ENCODE measurements around the gene CLCN6.
A peak's percentile ranks its signal among the peaks of the same experiment; 100 is the strongest.

The CLCN6 gene

DNA sequence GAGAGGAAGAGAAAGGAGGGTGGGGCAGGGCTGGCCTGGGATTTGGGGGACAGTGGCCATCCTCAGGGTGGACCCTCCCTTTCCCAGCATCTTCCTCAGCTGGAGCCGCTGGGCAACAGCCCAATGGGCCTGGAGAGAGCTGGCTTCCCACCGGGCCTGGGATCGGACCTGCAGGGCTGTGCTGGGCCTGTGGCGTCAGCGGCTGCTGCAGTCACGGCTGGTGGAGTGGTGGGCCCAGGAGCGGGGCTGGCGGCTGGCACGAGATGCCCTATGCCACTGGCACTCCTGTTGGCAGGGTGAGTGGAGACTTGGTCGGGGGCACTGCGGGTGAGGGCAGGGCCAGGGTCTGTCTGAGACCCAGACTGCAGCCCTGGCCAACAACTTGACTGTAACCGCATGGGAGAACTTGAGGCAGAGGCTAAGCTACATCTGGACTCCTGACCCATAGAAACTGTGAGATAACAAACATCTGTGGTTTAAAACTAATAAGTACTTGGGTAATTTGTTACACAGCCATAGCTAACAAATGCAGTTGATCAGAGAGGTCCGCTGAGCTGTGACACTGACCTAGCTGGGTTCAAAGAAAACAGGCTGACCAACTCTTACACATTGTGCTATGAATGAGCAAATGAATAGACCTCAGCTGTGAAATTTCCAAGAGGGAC is 26.1 kb upstream of the CLCN6 start:
- no peak overlapping the region for H2AFZ ChIP-seq (ENCODE audit: insufficient read depth, low read length, poor library complexity)

DNA sequence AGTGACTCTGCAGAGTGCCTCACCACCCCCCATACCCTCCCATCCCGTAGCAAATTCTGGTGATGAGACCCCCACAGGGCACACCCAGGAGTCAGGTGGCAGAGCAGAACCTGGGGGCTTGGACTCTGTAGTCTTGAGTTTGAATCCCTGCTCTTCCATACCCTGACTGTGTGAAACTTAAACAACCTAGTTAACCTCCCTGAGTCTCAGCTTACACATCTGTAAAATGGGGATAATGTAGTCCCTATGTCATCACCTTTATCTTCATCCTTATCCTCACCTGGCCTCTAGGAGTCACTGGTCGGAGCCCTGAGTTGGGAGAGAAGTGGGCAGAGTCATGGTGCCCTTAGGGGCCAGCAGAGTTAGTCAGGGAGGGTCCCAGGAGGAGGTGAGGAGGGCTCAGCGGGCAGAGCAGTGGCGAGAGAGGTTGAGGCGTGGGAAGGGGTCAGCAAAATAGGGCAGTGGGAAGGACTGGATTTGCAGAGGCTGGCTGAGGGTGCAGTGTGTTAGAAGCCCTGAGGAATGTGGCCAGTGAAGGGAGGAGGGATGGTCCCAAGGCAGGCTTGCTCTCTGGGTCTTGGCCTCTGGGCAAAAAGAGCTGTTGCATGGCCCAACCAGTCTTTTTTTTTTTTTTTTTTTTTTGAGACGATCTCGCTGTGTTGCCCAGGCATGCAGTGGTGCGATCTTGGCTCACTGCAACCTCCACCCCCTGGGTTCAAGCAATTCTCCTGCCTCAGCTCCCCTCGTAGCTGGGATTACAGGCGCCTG is 25.4 kb upstream of the CLCN6 start:
- Histone ChIP-seq H3K4me1 (ENCODE audit: control insufficient read depth in 1 of 2, insufficient read depth in 2 of 2, low read length in 2 of 2) (peaks cover 3 to 8% of the 10 kb centered on the region in 2 experiments), H3K18ac (ENCODE audit: low read length) (no peak overlapping the region), H4K8ac (ENCODE audit: low read depth, low read length) (no peak overlapping the region), H3K4ac (ENCODE audit: low read depth, low read length) (no peak overlapping the region), H3K27ac (ENCODE audit: low read depth, low read length) (no peak overlapping the region), H3K23ac (ENCODE audit: low read length) (no peak overlapping the region), H2AK5ac (ENCODE audit: low read length) (peak overlapping the region; percentile 63), H2BK5ac (ENCODE audit: low read depth, low read length, poor library complexity) (no peak overlapping the region), H3K9me3 (ENCODE audit: insufficient read depth, low read depth, low read length) (peaks cover 3% of the 10 kb centered on the region), H3K14ac (ENCODE audit: low read length) (peak overlapping the region; percentile 37), H3K27me3 (ENCODE audit: insufficient read depth, low read length) (no peaks in the 10 kb centered on the region), H3K79me2 (ENCODE audit: control insufficient read depth, insufficient read depth, low read length, poor library complexity) (no peaks in the 10 kb centered on the region), H2AFZ (ENCODE audit: insufficient read depth, low read length, poor library complexity) (no peak overlapping the region), H2BK12ac (ENCODE audit: low read length) (no peak overlapping the region), H4K91ac (ENCODE audit: low read depth, low read length) (no peak overlapping the region), H3K4me3 (ENCODE audit: low read depth, low read length) (no peak overlapping the region), H4K12ac (ENCODE audit: low read depth, low read length) (no peak overlapping the region), H3K4me2 (ENCODE audit: low read length) (no peak overlapping the region), H3K79me1 (ENCODE audit: low read length) (peaks cover 2% of the 10 kb centered on the region), H3K36me3 (ENCODE audit: control insufficient read depth in 1 of 2, insufficient read depth in 2 of 2, low read length in 2 of 2) (no peaks in the 10 kb centered on the region), H3K9ac (ENCODE audit: low read length) (no peak overlapping the region), H2BK120ac (ENCODE audit: insufficient read depth, low read length, poor library complexity) (no peak overlapping the region)
- DNase-seq = peak; percentile 74 to 87
- WGBS (ENCODE audit: extremely low coverage, insufficient coverage, insufficient read length) = no CpG with 5 or more reads among the region's 10 CpGs

More for the DNA sequence above, 26.1 kb upstream of the CLCN6 start:
- Histone ChIP-seq H2AK5ac (ENCODE audit: low read length) (no peak overlapping the region), H3K4ac (ENCODE audit: low read depth, low read length) (no peak overlapping the region), H3K9me3 (ENCODE audit: insufficient read depth, low read depth, low read length) (peaks cover 3% of the 10 kb centered on the region), H3K36me3 (ENCODE audit: control insufficient read depth in 1 of 2, insufficient read depth in 2 of 2, low read length in 2 of 2) (no peaks in the 10 kb centered on the region), H3K79me2 (ENCODE audit: control insufficient read depth, insufficient read depth, low read length, poor library complexity) (no peaks in the 10 kb centered on the region), H3K9ac (ENCODE audit: low read length) (no peak overlapping the region), H2BK12ac (ENCODE audit: low read length) (no peak overlapping the region), H2BK5ac (ENCODE audit: low read depth, low read length, poor library complexity) (no peak overlapping the region), H3K4me3 (ENCODE audit: low read depth, low read length) (no peak overlapping the region), H4K8ac (ENCODE audit: low read depth, low read length) (no peak overlapping the region), H3K27me3 (ENCODE audit: insufficient read depth, low read length) (no peaks in the 10 kb centered on the region), H3K27ac (ENCODE audit: low read depth, low read length) (no peak overlapping the region), H2BK120ac (ENCODE audit: insufficient read depth, low read length, poor library complexity) (no peak overlapping the region), H3K14ac (ENCODE audit: low read length) (no peak overlapping the region), H3K23ac (ENCODE audit: low read length) (no peak overlapping the region), H3K18ac (ENCODE audit: low read length) (no peak overlapping the region), H3K4me1 (ENCODE audit: control insufficient read depth in 1 of 2, insufficient read depth in 2 of 2, low read length in 2 of 2) (peaks cover 3 to 8% of the 10 kb centered on the region in 2 experiments), H4K91ac (ENCODE audit: low read depth, low read length) (no peak overlapping the region), H4K12ac (ENCODE audit: low read depth, low read length) (no peak overlapping the region), H3K79me1 (ENCODE audit: low read length) (peaks cover 2% of the 10 kb centered on the region), H3K4me2 (ENCODE audit: low read length) (no peak overlapping the region)
- no CpG with 5 or more reads among the region's 13 CpGs for WGBS (ENCODE audit: extremely low coverage, insufficient coverage, insufficient read length)
- DNase-seq = peak in 1 of 2 donors; percentile 19

DNA sequence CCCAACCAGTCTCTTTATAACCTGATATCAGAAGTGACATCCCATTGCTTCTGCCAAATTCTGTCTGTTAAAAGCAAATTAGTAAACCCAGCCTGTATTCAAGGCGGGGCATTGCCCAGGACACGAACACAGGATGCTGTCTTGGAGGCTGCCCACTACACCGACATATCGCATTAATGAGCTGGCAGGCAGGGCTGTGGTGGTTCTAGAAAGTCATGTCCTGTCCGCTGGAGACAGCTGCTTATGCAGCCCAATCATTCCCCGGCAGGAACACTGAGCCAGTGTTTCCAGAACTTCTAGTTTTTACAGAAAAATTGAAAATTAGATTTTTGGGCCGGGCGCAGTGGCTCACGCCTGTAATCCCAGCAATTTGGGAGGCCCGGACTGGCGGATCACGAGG is 24.7 kb upstream of the CLCN6 start:
- peak; percentile 62 to 88 for DNase-seq
- H3K27me3 ChIP-seq (ENCODE audit: insufficient read depth, low read length) = no peaks in the 10 kb centered on the region
- no peak overlapping the region for H3K4ac ChIP-seq (ENCODE audit: low read depth, low read length)
- H2AFZ ChIP-seq (ENCODE audit: insufficient read depth, low read length, poor library complexity) = no peak overlapping the region
- H4K8ac ChIP-seq (ENCODE audit: low read depth, low read length) = no peak overlapping the region
- H2BK5ac ChIP-seq (ENCODE audit: low read depth, low read length, poor library complexity) = no peak overlapping the region
- no peak overlapping the region for H3K27ac ChIP-seq (ENCODE audit: low read depth, low read length)
- H4K91ac ChIP-seq (ENCODE audit: low read depth, low read length) = no peak overlapping the region
- no peak overlapping the region for H2AK5ac ChIP-seq (ENCODE audit: low read length)
- peaks cover 2% of the 10 kb centered on the region for H3K79me1 ChIP-seq (ENCODE audit: low read length)
- peaks cover 3% of the 10 kb centered on the region for H3K9me3 ChIP-seq (ENCODE audit: insufficient read depth, low read depth, low read length)
- H3K4me2 ChIP-seq (ENCODE audit: low read length) = no peak overlapping the region
- H2BK120ac ChIP-seq (ENCODE audit: insufficient read depth, low read length, poor library complexity) = no peak overlapping the region
- H3K14ac ChIP-seq (ENCODE audit: low read length) = no peak overlapping the region
- no peak overlapping the region for H3K18ac ChIP-seq (ENCODE audit: low read length)
- no CpG with 5 or more reads among the region's 12 CpGs for whole genome bisulfite sequencing (ENCODE audit: extremely low coverage, insufficient coverage, insufficient read length)
- no peak overlapping the region for H3K4me3 ChIP-seq (ENCODE audit: low read depth, low read length)
- no peaks in the 10 kb centered on the region for H3K36me3 ChIP-seq (ENCODE audit: control insufficient read depth in 1 of 2, insufficient read depth in 2 of 2, low read length in 2 of 2)
- no peak overlapping the region for H2BK12ac ChIP-seq (ENCODE audit: low read length)
- H3K4me1 ChIP-seq (ENCODE audit: control insufficient read depth in 1 of 2, insufficient read depth in 2 of 2, low read length in 2 of 2) = peaks cover 3 to 8% of the 10 kb centered on the region in 2 experiments
- no peaks in the 10 kb centered on the region for H3K79me2 ChIP-seq (ENCODE audit: control insufficient read depth, insufficient read depth, low read length, poor library complexity)
- no peak overlapping the region for H4K12ac ChIP-seq (ENCODE audit: low read depth, low read length)
- H3K23ac ChIP-seq (ENCODE audit: low read length) = no peak overlapping the region
- no peak overlapping the region for H3K9ac ChIP-seq (ENCODE audit: low read length)

DNA sequence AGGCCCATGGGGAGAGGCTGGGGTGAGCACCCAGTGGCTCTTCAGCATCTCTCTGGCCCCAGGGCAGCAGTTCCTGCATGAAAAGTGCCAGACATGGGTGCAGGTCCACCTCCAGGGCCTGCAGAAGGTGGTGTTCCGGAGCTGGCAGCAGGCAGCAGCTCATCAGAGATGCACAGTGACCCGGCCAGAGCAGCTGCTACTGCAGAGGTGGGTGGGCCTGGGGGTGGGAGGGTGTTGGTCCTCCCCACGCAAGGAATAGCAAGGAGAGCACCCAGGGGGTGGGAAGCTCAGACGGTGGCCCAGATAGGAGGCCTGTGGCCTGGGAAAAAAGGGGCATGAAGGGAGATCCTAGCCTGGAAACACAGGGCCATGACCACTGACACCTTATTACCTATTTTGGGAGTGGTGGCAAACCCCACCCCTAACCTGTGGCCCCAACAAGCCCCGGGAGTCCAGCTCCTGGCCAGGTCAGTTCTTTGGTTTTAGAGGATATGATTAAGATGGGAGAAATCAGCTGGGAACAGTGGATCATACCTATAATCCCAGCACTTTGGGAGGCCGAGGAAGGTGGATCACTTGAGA is 23.8 kb upstream of the CLCN6 start:
- Histone ChIP-seq H3K79me1 (ENCODE audit: low read length) (peaks cover 4% of the 10 kb centered on the region), H3K9ac (ENCODE audit: low read length) (no peak overlapping the region), H3K4me3 (ENCODE audit: low read depth, low read length) (no peak overlapping the region), H2AK5ac (ENCODE audit: low read length) (no peak overlapping the region), H4K91ac (ENCODE audit: low read depth, low read length) (no peak overlapping the region), H3K4ac (ENCODE audit: low read depth, low read length) (no peak overlapping the region), H3K23ac (ENCODE audit: low read length) (no peak overlapping the region), H3K27ac (ENCODE audit: low read depth, low read length) (no peak overlapping the region), H3K27me3 (ENCODE audit: insufficient read depth, low read length) (no peaks in the 10 kb centered on the region), H2BK120ac (ENCODE audit: insufficient read depth, low read length, poor library complexity) (no peak overlapping the region), H3K4me1 (ENCODE audit: control insufficient read depth in 1 of 2, insufficient read depth in 2 of 2, low read length in 2 of 2) (peaks cover 6 to 12% of the 10 kb centered on the region in 2 experiments), H2BK12ac (ENCODE audit: low read length) (no peak overlapping the region), H4K8ac (ENCODE audit: low read depth, low read length) (no peak overlapping the region), H3K4me2 (ENCODE audit: low read length) (no peak overlapping the region), H2BK5ac (ENCODE audit: low read depth, low read length, poor library complexity) (no peak overlapping the region), H3K9me3 (ENCODE audit: insufficient read depth, low read depth, low read length) (peaks cover 3% of the 10 kb centered on the region), H4K12ac (ENCODE audit: low read depth, low read length) (no peak overlapping the region), H3K79me2 (ENCODE audit: control insufficient read depth, insufficient read depth, low read length, poor library complexity) (no peaks in the 10 kb centered on the region), H3K18ac (ENCODE audit: low read length) (no peak overlapping the region), H2AFZ (ENCODE audit: insufficient read depth, low read length, poor library complexity) (no peak overlapping the region), H3K14ac (ENCODE audit: low read length) (no peak overlapping the region), H3K36me3 (ENCODE audit: control insufficient read depth in 1 of 2, insufficient read depth in 2 of 2, low read length in 2 of 2) (no peaks in the 10 kb centered on the region)
- WGBS (ENCODE audit: extremely low coverage, insufficient coverage, insufficient read length) = no CpG with 5 or more reads among the region's 6 CpGs
- DNase-seq = no peak

All from trophoblast cell (in vitro differentiated cells and primary cell).